ENCODE results near the gene AMY1B. TPM values are rescaled to one million over a fixed set of nuclear protein-coding genes. Genes with fewer than 3 reads are reported as not detected.
"Not testable (repeated sequence)": the region's sequence is repeated elsewhere in the genome, so short reads cannot be mapped to it uniquely, and the experiment has no call there.

Gene AMY1B
- polyA plus RNA-seq = not detected
- long read RNA-seq, donor 1 = 0 reads
- long read RNA-seq, donor 2 = 0 reads
- long read RNA-seq, donor 3 = 0 reads
- long read RNA-seq, donor 4 = 0 reads
- long read RNA-seq, donor 5 = 0 reads
- long read RNA-seq, donor 6 = 0 reads
- long read RNA-seq, donor 7 = 0 reads
- long read RNA-seq, donor 8 = 0 reads
- long read RNA-seq, donor 9 = 0 reads
- long read RNA-seq, donor 10 = 0 reads

- not testable (repeated sequence) for DNase-seq; FAIRE-seq; H3K27me3 ChIP-seq (ENCODE audit: control insufficient read depth in 3 of 3, insufficient read depth in 3 of 3, low read length in 3 of 3); H3K9me3 ChIP-seq (ENCODE audit: control insufficient read depth in 2 of 2, insufficient read depth in 1 of 2, low read depth in 1 of 2, low read length in 1 of 2); H3K36me3 ChIP-seq (ENCODE audit: control insufficient read depth in 3 of 3, insufficient read depth in 2 of 3, low read depth in 1 of 3, low read length in 3 of 3); H3K4me1 ChIP-seq (ENCODE audit: control insufficient read depth in 3 of 3, insufficient read depth in 2 of 3, low read depth in 1 of 3, low read length in 2 of 3); H3K27ac ChIP-seq (ENCODE audit: low read depth in 1 of 3, low read length in 2 of 3); H3K4me3 ChIP-seq (ENCODE audit: low read depth in 1 of 3, low read length in 3 of 3)
- WGBS, 3 donors = no CpG with 5 or more reads among the region's 5 CpGs
These were observed at the start of gene AMY1B for GRCh38 chr1:103696110-103696509. Gene AMY1B (minus strand): TSS chr1:103696210. CDS start chr1:103695639, 571 bp downstream.

DNA sequence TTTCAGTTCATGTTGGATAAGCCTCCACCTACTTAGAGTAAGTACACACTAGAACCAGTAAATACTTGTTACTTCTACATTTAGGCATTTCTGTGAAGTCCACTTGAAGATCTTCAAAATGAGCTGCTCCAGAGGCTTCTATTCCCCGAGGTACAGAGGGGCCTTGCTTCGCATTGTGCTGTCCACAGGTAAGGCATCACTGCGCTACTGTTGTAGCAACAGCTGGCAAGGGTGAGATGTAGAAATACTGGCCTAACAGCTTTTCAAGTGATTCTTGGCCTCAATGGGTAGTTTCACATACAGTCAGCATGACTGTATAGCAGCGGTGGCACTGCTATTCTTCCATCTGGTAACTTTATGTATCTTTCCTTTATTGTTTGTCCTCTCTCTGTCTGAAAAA is 49.0 kb upstream of the AMY1B start:
- WGBS, 3 donors = no CpG with 5 or more reads among the region's 4 CpGs
- not testable (repeated sequence) for H3K27me3 ChIP-seq (ENCODE audit: control insufficient read depth in 3 of 3, insufficient read depth in 3 of 3, low read length in 3 of 3); H3K9me3 ChIP-seq (ENCODE audit: control insufficient read depth in 2 of 2, insufficient read depth in 1 of 2, low read depth in 1 of 2, low read length in 1 of 2); H3K36me3 ChIP-seq (ENCODE audit: control insufficient read depth in 3 of 3, insufficient read depth in 2 of 3, low read depth in 1 of 3, low read length in 3 of 3); FAIRE-seq; DNase-seq; H3K27ac ChIP-seq (ENCODE audit: low read depth in 1 of 3, low read length in 2 of 3); H3K4me3 ChIP-seq (ENCODE audit: low read depth in 1 of 3, low read length in 3 of 3); H3K4me1 ChIP-seq (ENCODE audit: control insufficient read depth in 3 of 3, insufficient read depth in 2 of 3, low read depth in 1 of 3, low read length in 2 of 3)

DNA sequence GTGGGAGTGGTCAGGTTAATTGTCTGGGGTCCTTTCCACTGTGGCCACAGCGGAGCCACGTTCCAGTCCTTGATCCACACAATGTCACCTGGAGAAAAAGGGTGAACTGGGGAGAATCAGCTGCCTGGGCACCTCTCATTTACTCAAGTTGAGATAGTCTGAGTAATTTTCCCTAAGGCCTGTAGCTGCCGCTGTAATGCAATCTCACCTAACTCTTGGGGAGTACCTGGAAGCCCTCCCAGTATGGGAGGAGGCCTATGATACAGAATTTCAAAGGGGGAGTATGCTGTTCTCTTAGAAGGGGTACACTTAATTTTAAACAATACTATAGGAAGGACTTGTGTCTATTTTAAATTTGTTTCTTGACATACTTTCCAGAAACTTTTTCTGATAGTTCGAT is 48.4 kb upstream of the AMY1B start:
- H3K4me3 ChIP-seq (ENCODE audit: low read depth in 1 of 3, low read length in 3 of 3); H3K4me1 ChIP-seq (ENCODE audit: control insufficient read depth in 3 of 3, insufficient read depth in 2 of 3, low read depth in 1 of 3, low read length in 2 of 3); FAIRE-seq; H3K9me3 ChIP-seq (ENCODE audit: control insufficient read depth in 2 of 2, insufficient read depth in 1 of 2, low read depth in 1 of 2, low read length in 1 of 2); DNase-seq; H3K27me3 ChIP-seq (ENCODE audit: control insufficient read depth in 3 of 3, insufficient read depth in 3 of 3, low read length in 3 of 3); H3K36me3 ChIP-seq (ENCODE audit: control insufficient read depth in 3 of 3, insufficient read depth in 2 of 3, low read depth in 1 of 3, low read length in 3 of 3); H3K27ac ChIP-seq (ENCODE audit: low read depth in 1 of 3, low read length in 2 of 3): not testable (repeated sequence)
- no CpG with 5 or more reads among the region's 4 CpGs for WGBS, 3 donors

GRCh38 chr1:103738031-103738430 is 42.0 kb upstream of the AMY1B start:
- not testable (repeated sequence) for DNase-seq; H3K27me3 ChIP-seq (ENCODE audit: control insufficient read depth in 3 of 3, insufficient read depth in 3 of 3, low read length in 3 of 3); H3K9me3 ChIP-seq (ENCODE audit: control insufficient read depth in 2 of 2, insufficient read depth in 1 of 2, low read depth in 1 of 2, low read length in 1 of 2); H3K4me3 ChIP-seq (ENCODE audit: low read depth in 1 of 3, low read length in 3 of 3); H3K4me1 ChIP-seq (ENCODE audit: control insufficient read depth in 3 of 3, insufficient read depth in 2 of 3, low read depth in 1 of 3, low read length in 2 of 3); H3K27ac ChIP-seq (ENCODE audit: low read depth in 1 of 3, low read length in 2 of 3); FAIRE-seq; H3K36me3 ChIP-seq (ENCODE audit: control insufficient read depth in 3 of 3, insufficient read depth in 2 of 3, low read depth in 1 of 3, low read length in 3 of 3)
- WGBS, 3 donors = no CpG with 5 or more reads among the region's 3 CpGs

DNA sequence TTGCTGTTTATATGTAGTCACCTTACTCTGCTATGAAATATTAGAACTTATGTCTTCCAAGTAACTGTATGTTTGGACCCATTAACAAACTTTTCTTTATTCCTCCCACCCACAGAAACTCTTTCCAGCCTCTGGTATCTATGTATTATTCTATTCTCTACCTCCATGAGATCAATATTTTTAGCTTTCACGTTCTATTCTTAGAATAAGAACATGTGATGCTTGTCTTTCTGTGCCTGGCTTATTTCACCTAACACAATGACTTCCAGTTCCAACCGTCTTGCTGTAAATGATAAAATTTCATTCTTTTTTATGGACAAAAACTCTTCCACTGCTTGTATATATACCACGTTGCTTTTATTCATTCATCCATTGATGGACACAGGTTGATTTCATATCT is 39.3 kb upstream of the AMY1B start:
- not testable (repeated sequence) for H3K4me3 ChIP-seq (ENCODE audit: low read depth in 1 of 3, low read length in 3 of 3); H3K9me3 ChIP-seq (ENCODE audit: control insufficient read depth in 2 of 2, insufficient read depth in 1 of 2, low read depth in 1 of 2, low read length in 1 of 2); H3K27me3 ChIP-seq (ENCODE audit: control insufficient read depth in 3 of 3, insufficient read depth in 3 of 3, low read length in 3 of 3); H3K36me3 ChIP-seq (ENCODE audit: control insufficient read depth in 3 of 3, insufficient read depth in 2 of 3, low read depth in 1 of 3, low read length in 3 of 3); H3K4me1 ChIP-seq (ENCODE audit: control insufficient read depth in 3 of 3, insufficient read depth in 2 of 3, low read depth in 1 of 3, low read length in 2 of 3); H3K27ac ChIP-seq (ENCODE audit: low read depth in 1 of 3, low read length in 2 of 3); DNase-seq
- FAIRE-seq = peak; percentile 53
- WGBS, 3 donors = no CpG with 5 or more reads among the region's 3 CpGs

DNA sequence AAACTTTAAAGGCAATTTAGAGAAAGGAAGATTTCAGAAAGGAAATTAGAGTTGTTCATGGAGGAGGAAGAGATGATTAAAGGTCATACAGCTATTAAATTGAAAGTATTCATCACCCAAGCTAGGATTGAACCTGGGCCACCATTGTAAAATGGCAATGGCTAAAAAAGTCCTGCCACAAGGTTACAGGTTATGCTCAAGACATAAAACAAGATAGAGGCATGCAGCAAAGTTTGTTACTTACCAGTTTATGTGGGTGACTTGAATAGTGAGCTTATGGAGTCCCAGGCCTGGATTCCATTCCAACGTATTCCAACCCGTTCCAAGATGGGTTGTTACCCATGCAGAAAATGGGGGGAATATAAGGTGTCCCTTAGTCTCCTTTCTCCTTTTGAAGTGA is 25.5 kb upstream of the AMY1B start:
- WGBS, 3 donors = no CpG with 5 or more reads among the region's 2 CpGs
- H3K27me3 ChIP-seq (ENCODE audit: control insufficient read depth in 3 of 3, insufficient read depth in 3 of 3, low read length in 3 of 3); H3K4me3 ChIP-seq (ENCODE audit: low read depth in 1 of 3, low read length in 3 of 3); FAIRE-seq; DNase-seq; H3K4me1 ChIP-seq (ENCODE audit: control insufficient read depth in 3 of 3, insufficient read depth in 2 of 3, low read depth in 1 of 3, low read length in 2 of 3); H3K9me3 ChIP-seq (ENCODE audit: control insufficient read depth in 2 of 2, insufficient read depth in 1 of 2, low read depth in 1 of 2, low read length in 1 of 2); H3K27ac ChIP-seq (ENCODE audit: low read depth in 1 of 3, low read length in 2 of 3); H3K36me3 ChIP-seq (ENCODE audit: control insufficient read depth in 3 of 3, insufficient read depth in 2 of 3, low read depth in 1 of 3, low read length in 3 of 3): not testable (repeated sequence)

DNA sequence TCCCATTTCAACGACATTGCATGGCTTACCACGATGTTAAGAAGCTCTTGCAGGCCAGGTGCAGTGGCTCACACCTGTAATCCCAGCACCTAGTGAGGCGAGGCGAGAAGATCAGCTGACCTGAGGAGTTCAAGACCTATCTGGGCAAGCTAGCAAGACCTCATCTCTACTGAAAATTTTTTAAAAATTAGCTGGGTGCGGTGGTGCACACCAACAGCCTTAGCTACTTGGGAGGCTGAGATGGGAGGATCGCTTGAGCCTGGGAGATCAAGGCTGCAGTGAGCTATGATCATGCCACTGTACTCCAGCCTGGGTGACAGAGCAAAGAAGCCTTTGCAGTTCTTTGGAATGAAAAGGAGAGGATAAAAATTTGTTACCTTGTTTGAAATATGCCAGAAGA is 21.4 kb upstream of the AMY1B start:
- not testable (repeated sequence) for H3K4me3 ChIP-seq (ENCODE audit: low read depth in 1 of 3, low read length in 3 of 3); FAIRE-seq; H3K36me3 ChIP-seq (ENCODE audit: control insufficient read depth in 3 of 3, insufficient read depth in 2 of 3, low read depth in 1 of 3, low read length in 3 of 3); H3K27ac ChIP-seq (ENCODE audit: low read depth in 1 of 3, low read length in 2 of 3); H3K27me3 ChIP-seq (ENCODE audit: control insufficient read depth in 3 of 3, insufficient read depth in 3 of 3, low read length in 3 of 3); H3K9me3 ChIP-seq (ENCODE audit: control insufficient read depth in 2 of 2, insufficient read depth in 1 of 2, low read depth in 1 of 2, low read length in 1 of 2); H3K4me1 ChIP-seq (ENCODE audit: control insufficient read depth in 3 of 3, insufficient read depth in 2 of 3, low read depth in 1 of 3, low read length in 2 of 3); DNase-seq
- WGBS, 3 donors = 70 to 73% (median 73%) methylated on average over 5 to 6 of the region's 6 CpGs

- H3K4me3 ChIP-seq (ENCODE audit: low read depth in 1 of 3, low read length in 3 of 3); H3K9me3 ChIP-seq (ENCODE audit: control insufficient read depth in 2 of 2, insufficient read depth in 1 of 2, low read depth in 1 of 2, low read length in 1 of 2); FAIRE-seq; DNase-seq; H3K27me3 ChIP-seq (ENCODE audit: control insufficient read depth in 3 of 3, insufficient read depth in 3 of 3, low read length in 3 of 3); H3K36me3 ChIP-seq (ENCODE audit: control insufficient read depth in 3 of 3, insufficient read depth in 2 of 3, low read depth in 1 of 3, low read length in 3 of 3); H3K4me1 ChIP-seq (ENCODE audit: control insufficient read depth in 3 of 3, insufficient read depth in 2 of 3, low read depth in 1 of 3, low read length in 2 of 3); H3K27ac ChIP-seq (ENCODE audit: low read depth in 1 of 3, low read length in 2 of 3): not testable (repeated sequence)
- no CpG with 5 or more reads among the region's 3 CpGs for WGBS, 3 donors
These were observed 14.4 kb upstream of the AMY1B start for GRCh38 chr1:103710381-103710780.

DNA sequence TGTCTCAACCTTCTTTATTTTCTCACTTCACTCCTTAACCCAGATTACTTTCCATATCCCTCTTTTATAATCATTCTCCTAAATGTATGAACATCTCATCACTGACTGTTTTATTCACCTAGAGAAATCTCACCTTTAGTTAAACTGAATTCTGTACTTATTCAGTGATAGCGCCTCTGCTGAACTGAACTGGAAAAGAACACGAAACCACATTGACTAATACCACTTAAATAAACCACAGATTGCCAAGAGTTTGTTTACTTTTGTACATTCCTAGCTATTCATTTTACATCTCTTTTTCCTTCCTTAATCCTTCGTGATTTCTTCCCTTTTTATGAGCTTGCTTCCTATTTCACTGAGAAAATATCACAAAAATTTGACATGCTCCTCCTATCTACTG is 11.7 kb upstream of the AMY1B start:
- not testable (repeated sequence) for H3K4me1 ChIP-seq (ENCODE audit: control insufficient read depth in 3 of 3, insufficient read depth in 2 of 3, low read depth in 1 of 3, low read length in 2 of 3); H3K9me3 ChIP-seq (ENCODE audit: control insufficient read depth in 2 of 2, insufficient read depth in 1 of 2, low read depth in 1 of 2, low read length in 1 of 2); H3K27ac ChIP-seq (ENCODE audit: low read depth in 1 of 3, low read length in 2 of 3); FAIRE-seq; H3K4me3 ChIP-seq (ENCODE audit: low read depth in 1 of 3, low read length in 3 of 3); DNase-seq; H3K27me3 ChIP-seq (ENCODE audit: control insufficient read depth in 3 of 3, insufficient read depth in 3 of 3, low read length in 3 of 3); H3K36me3 ChIP-seq (ENCODE audit: control insufficient read depth in 3 of 3, insufficient read depth in 2 of 3, low read depth in 1 of 3, low read length in 3 of 3)
- no CpG with 5 or more reads among the region's 3 CpGs for WGBS, 3 donors
